IPS DF 19.7 (cell line): ENCODE results near the gene SLC17A8.
"Not testable (repeated sequence)": the region's sequence is repeated elsewhere in the genome, so short reads cannot be mapped to it uniquely, and the experiment has no call there.

Source experiments
- DNase-seq: peaks from one replicate; pipeline ENCODE4 v3.0.0-alpha.2; 2013; ENCODE audit warnings: low read depth, low spot score

Gene SLC17A8

GRCh38 chr12:100356644-100357223 is at the start of gene SLC17A8:
Gene SLC17A8, plus strand, starts transcription at chr12:100357074. Its CDS starts 318 bp downstream, at chr12:100357392.
- no peak for DNase-seq

- not testable (repeated sequence) for DNase-seq
Measured at GRCh38 chr12:100308138-100308537, 48.7 kb upstream of the SLC17A8 start.

- DNase-seq, result no peak
Measured at GRCh38 chr12:100311317-100311716, 45.6 kb upstream of the SLC17A8 start.

GRCh38 chr12:100317371-100317770 is 39.5 kb upstream of the SLC17A8 start:
- DNase-seq, result no peak

- no peak for DNase-seq
Measured at GRCh38 chr12:100324498-100324897, 32.4 kb upstream of the SLC17A8 start.

- DNase-seq, result no peak
Measured at GRCh38 chr12:100326208-100326607, 30.7 kb upstream of the SLC17A8 start.

- no peak for DNase-seq
Measured at GRCh38 chr12:100329800-100330199, 27.1 kb upstream of the SLC17A8 start.

GRCh38 chr12:100331871-100332270 is 25.0 kb upstream of the SLC17A8 start:
- no peak for DNase-seq

GRCh38 chr12:100332852-100333251 is 24.0 kb upstream of the SLC17A8 start:
- DNase-seq, result no peak

GRCh38 chr12:100337299-100337698 is 19.6 kb upstream of the SLC17A8 start:
- DNase-seq, result no peak

GRCh38 chr12:100337727-100338126 is 19.1 kb upstream of the SLC17A8 start:
- no peak for DNase-seq

GRCh38 chr12:100339071-100339470 is 17.8 kb upstream of the SLC17A8 start:
- DNase-seq, result no peak

GRCh38 chr12:100342897-100343296 is 14.0 kb upstream of the SLC17A8 start:
- not testable (repeated sequence) for DNase-seq

GRCh38 chr12:100344351-100344750 is 12.5 kb upstream of the SLC17A8 start:
- not testable (repeated sequence) for DNase-seq

GRCh38 chr12:100345020-100345767 is 11.7 kb upstream of the SLC17A8 start:
- no peak for DNase-seq

GRCh38 chr12:100346660-100347059 is 10.2 kb upstream of the SLC17A8 start:
- no peak for DNase-seq

GRCh38 chr12:100348657-100349454 is 8.0 kb upstream of the SLC17A8 start:
- no peak for DNase-seq

GRCh38 chr12:100359248-100359647 is 2.4 kb downstream of the SLC17A8 start:
- DNase-seq, result no peak

GRCh38 chr12:100359822-100360221 is 2.9 kb downstream of the SLC17A8 start:
- no peak for DNase-seq

- DNase-seq, result no peak
Measured at GRCh38 chr12:100360450-100360849, 3.6 kb downstream of the SLC17A8 start.

GRCh38 chr12:100364324-100364723 is 7.5 kb downstream of the SLC17A8 start:
- DNase-seq, result no peak

- DNase-seq, result no peak
Measured at GRCh38 chr12:100365411-100365810, 8.5 kb downstream of the SLC17A8 start.
